ENCODE data around the gene CACNA2D2.

CACNA2D2 gene

DNA sequence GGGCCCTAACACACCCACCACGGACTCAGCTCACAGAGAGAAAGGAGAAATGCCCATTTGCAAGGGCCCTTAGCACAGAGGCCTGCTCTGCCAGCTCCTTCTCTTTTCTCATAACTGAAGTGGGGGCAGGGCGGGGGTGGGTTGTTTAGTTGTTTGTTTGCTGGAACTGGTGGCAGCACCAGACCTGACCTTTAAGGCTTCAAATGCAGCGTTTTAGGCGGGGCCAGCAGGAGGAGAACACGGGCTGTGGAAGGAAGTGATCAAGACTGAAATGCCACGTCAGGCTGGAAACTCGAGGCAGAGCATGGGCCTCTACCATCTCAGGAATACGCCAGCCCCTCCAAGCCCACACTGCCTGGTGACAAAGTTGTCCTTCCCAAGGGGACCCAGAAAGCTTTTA, 9.3 kb downstream of the CACNA2D2 start:
- TF ChIP-seq CTCF (IDR thresholded peaks at IDR 0.05; ENCODE audit: insufficient read depth, low read length, missing control alignments) = no peak
- POLR2A ChIA-PET = no interaction called here
- CTCF ChIA-PET = no interaction called here
- H3K4me3 ChIP-seq (ENCODE audit: low read depth, low read length) = no peak overlapping the region
- no peak for DNase-seq (ENCODE audit: low read depth, low spot score)

DNA sequence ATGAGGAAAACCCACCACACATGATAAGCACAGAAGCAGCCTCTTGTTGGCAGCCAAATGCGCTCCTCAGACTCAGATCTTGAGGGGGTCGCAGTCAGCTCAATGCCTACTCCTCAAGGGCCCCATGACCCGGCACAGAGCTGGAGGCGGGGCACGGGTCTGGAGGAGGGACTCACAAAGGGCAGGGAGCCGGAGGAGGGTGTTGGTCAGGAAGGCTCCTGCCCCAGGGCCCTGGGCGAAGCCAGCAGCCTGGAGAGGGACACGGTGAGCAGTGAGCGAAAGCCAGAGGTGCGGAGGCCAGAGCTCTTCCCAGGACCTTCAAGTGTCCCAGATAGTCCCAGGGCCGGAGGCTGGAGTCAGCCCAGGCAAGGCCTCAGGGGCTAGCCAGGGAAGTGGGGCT, 9.8 kb downstream of the CACNA2D2 start:
- no peak for TF ChIP-seq CTCF (IDR thresholded peaks at IDR 0.05; ENCODE audit: insufficient read depth, low read length, missing control alignments)
- no peak overlapping the region for H3K4me3 ChIP-seq (ENCODE audit: low read depth, low read length)
- POLR2A ChIA-PET = no interaction called here
- no peak for DNase-seq (ENCODE audit: low read depth, low spot score)
- CTCF ChIA-PET = no interaction called here

- ChIA-PET POLR2A (no interaction called here), CTCF (no interaction called here)
- DNase-seq (ENCODE audit: low read depth, low spot score) = no peak
- no peak overlapping the region for H3K4me3 ChIP-seq (ENCODE audit: low read depth, low read length)
- no peak for TF ChIP-seq CTCF (IDR thresholded peaks at IDR 0.05; ENCODE audit: insufficient read depth, low read length, missing control alignments)
These were observed 10.3 kb downstream of the CACNA2D2 start for GRCh38 chr3:50493086-50493485.

- DNase-seq (ENCODE audit: low read depth, low spot score) = no peak
- ChIA-PET POLR2A (no interaction called here), CTCF (no interaction called here)
- TF ChIP-seq CTCF (IDR thresholded peaks at IDR 0.05; ENCODE audit: insufficient read depth, low read length, missing control alignments) = no peak
- no peak overlapping the region for H3K4me3 ChIP-seq (ENCODE audit: low read depth, low read length)
These were observed 12.4 kb downstream of the CACNA2D2 start for GRCh38 chr3:50491023-50491422.

- DNase-seq (ENCODE audit: low read depth, low spot score) = no peak
- ChIA-PET CTCF (no interaction called here), POLR2A (no interaction called here)
These were observed 13.0 kb downstream of the CACNA2D2 start for GRCh38 chr3:50490424-50490823.

GRCh38 chr3:50487181-50487580, 16.3 kb downstream of the CACNA2D2 start:
- ChIA-PET POLR2A (no interaction called here), CTCF (no interaction called here)
- TF ChIP-seq CTCF (IDR thresholded peaks at IDR 0.05; ENCODE audit: insufficient read depth, low read length, missing control alignments) = no peak
- H3K4me3 ChIP-seq (ENCODE audit: low read depth, low read length) = no peak overlapping the region
- DNase-seq (ENCODE audit: low read depth, low spot score) = no peak

More at GRCh38 chr3:50490424-50490823, 13.0 kb downstream of the CACNA2D2 start:
- no peak for TF ChIP-seq CTCF (IDR thresholded peaks at IDR 0.05; ENCODE audit: insufficient read depth, low read length, missing control alignments)
- no peak overlapping the region for H3K4me3 ChIP-seq (ENCODE audit: low read depth, low read length)
